T-cell (primary cell): ENCODE measurements around the gene RMRP. TPM values are rescaled to one million over a fixed set of nuclear protein-coding genes. Genes with fewer than 3 reads are reported as not detected.

Source experiments
- ATAC-seq, 4 experiments: fragments of 200-7000 bp in 3 of 4; fragments of 150-1000 bp in 1 of 4; cut with Tn5 transposase; replicated peaks in 1 of 4; 1 replicate in 3 of 4; 2 replicates in 1 of 4; pipeline ENCODE4 v1.10.0; 2021; ENCODE audit warnings: moderate library complexity in 3 of 4, mild to moderate bottlenecking in 2 of 4, moderate number of reproducible peaks in 1 of 4
- CTCF ChIA-PET, 2 donors: fragments of 300-600 bp; sonication (Branson Sonifier 250); formaldehyde crosslinking; loops; one replicate each; lab custom pipeline; 2022; ENCODE audit warnings: antibody characterized with exemption in 2 of 2; lab: Charles Lee
- POLR2A ChIA-PET, 2 donors: fragments of 300-600 bp; sonication (Branson Sonifier 250); formaldehyde crosslinking; loops; one replicate each; lab custom pipeline; 2022; ENCODE audit warnings: antibody characterized with exemption in 2 of 2; lab: Charles Lee
- DNase-seq, 35 experiments: peaks; one replicate each; pipeline versions ENCODE4 v3.0.0 to v3.0.0-alpha.2; 2013 to 2023
- H3K27ac ChIP-seq: one replicate; pipeline ENCODE4 v1.5.1; 2013; ENCODE audit warnings: low read length
- H3K27me3 ChIP-seq, 2 experiments: replicated peaks in 1 of 2; 1 replicate in 1 of 2; 2 replicates in 1 of 2; pipeline versions ENCODE4 v1.6.1 to v1.7.0; 2013; ENCODE audit warnings: low read length in 1 of 2, mixed read lengths in 1 of 2; ENCODE audit not compliant: control insufficient read depth in 2 of 2, insufficient read depth in 2 of 2; ENCODE audit errors: extremely low read depth in 1 of 2
- H3K36me3 ChIP-seq, 2 donors: 1 replicate in 1 of 2; 2 replicates in 1 of 2; pipeline versions ENCODE4 v1.6.1 to v1.7.0; 2013; ENCODE audit warnings: low read length in 1 of 2; ENCODE audit not compliant: control insufficient read depth in 2 of 2, insufficient read depth in 1 of 2; ENCODE audit errors: extremely low read depth in 1 of 2
- H3K4me1 ChIP-seq, 2 experiments: 1 replicate in 1 of 2; 2 replicates in 1 of 2; pipeline versions ENCODE4 v1.6.1 to v1.7.0; 2013; ENCODE audit warnings: low read length in 2 of 2, mixed read lengths in 1 of 2; ENCODE audit not compliant: insufficient read depth in 2 of 2, control insufficient read depth in 1 of 2; ENCODE audit errors: extremely low read depth in 1 of 2
- H3K4me3 ChIP-seq, 2 donors: 1 replicate in 1 of 2; 2 replicates in 1 of 2; pipeline versions ENCODE4 v1.5.1 to v1.7.0; 2013; ENCODE audit warnings: mild to moderate bottlenecking in 2 of 2, low read length in 1 of 2, moderate library complexity in 1 of 2; ENCODE audit not compliant: control insufficient read depth in 1 of 2; ENCODE audit errors: extremely low read depth in 1 of 2
- H3K9me3 ChIP-seq: 2 replicates; pipeline ENCODE4 v1.7.0; 2013
- H3K27ac Mint-ChIP-seq, 2 donors: one replicate each; pipeline ENCODE4 v1.8.0; 2020 to 2021; ENCODE audit warnings: mild to moderate bottlenecking in 2 of 2, mixed read lengths in 2 of 2
- H3K27me3 Mint-ChIP-seq, 2 donors: one replicate each; pipeline ENCODE4 v1.8.0; 2021 to 2022; ENCODE audit warnings: mixed read lengths in 2 of 2
- H3K36me3 Mint-ChIP-seq: one replicate; pipeline ENCODE4 v1.8.0; 2021; ENCODE audit warnings: mixed read lengths
- H3K4me1 Mint-ChIP-seq, 3 donors: one replicate each; pipeline ENCODE4 v1.8.0; 2020 to 2022; ENCODE audit warnings: mixed read lengths in 3 of 3, mild to moderate bottlenecking in 1 of 3
- H3K4me3 Mint-ChIP-seq, 3 donors: one replicate each; pipeline ENCODE4 v1.8.0; 2020 to 2022; ENCODE audit warnings: mild to moderate bottlenecking in 3 of 3, mixed read lengths in 3 of 3, moderate library complexity in 3 of 3
- H3K9me3 Mint-ChIP-seq, 3 donors: one replicate each; pipeline ENCODE4 v1.8.0; 2020 to 2022; ENCODE audit warnings: mixed read lengths in 3 of 3
- WGBS: methylation state at CpG from one replicate; pipeline ENCODE4 v1.1.5; 2013; ENCODE audit warnings: missing lambda C conversion rate; ENCODE audit not compliant: insufficient coverage; 5-methylcytosine and 5-hydroxymethylcytosine counted together
- total RNA-seq, 35 experiments: library from RNA in 6 of 35; stranded (reverse) in 6 of 35; fragments of 120-200 nt in 1 of 35; gene quantifications; one replicate each; pipeline versions ENCODE4 v1.2.1 to v1.2.4 and lab custom pipeline; 2013 to 2026

RMRP gene
- total RNA-seq, 5 donors from 2014 or later (not counting 1 experiment from before 2014, with no cell fraction given): 10,537 to 37,987 (median 30,491) TPM

DNA sequence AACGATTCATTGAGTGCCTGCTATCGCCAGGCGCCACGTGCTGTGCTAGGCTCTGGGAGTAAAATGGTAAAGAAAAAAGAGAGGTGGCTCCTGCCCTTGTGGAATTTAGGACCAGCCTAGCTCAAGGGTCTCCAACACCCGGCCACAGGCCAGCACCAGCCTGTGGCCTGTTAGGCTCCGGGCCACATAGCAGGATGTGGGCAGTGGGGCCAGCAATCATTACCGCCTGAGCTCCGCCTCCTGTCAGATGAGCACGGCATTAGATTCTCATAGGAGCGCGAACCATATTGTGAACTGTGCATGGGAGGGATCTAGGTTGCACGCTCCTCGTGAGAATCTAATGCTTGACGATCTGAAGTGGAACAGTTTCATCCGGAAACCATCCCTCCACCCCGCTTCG, 1.5 kb downstream of the RMRP start:
- Mint-ChIP-seq H3K27ac (peak overlapping the region; percentile 96 to 99), H3K27me3 (peaks cover 4 to 5% of the 10 kb centered on the region in 2 donors), H3K9me3 (no peaks in the 10 kb centered on the region), H3K4me1 (peaks cover 60 to 75% (median 66%) of the 10 kb centered on the region in 3 donors), H3K4me3 (peak overlapping the region; percentile 15 to 93 (median 89)), H3K36me3 (peaks cover 20% of the 10 kb centered on the region)
- peak in 1 of 35 experiments; percentile 34 for DNase-seq
- no peak for ATAC-seq
- H3K27me3 ChIP-seq: no peaks in the 10 kb centered on the region
- peaks cover 0 to 14% of the 10 kb centered on the region in 2 donors for H3K36me3 ChIP-seq
- ChIA-PET CTCF (interaction anchor here (0.6 to 7.1 kb wide), 8 partner anchors 9 to 93 kb away, joined by 4 to 122 read pairs (median 10); no protein-coding TSS in a partner anchor), POLR2A (interaction anchor here (0.5 to 1.5 kb wide), 4 partner anchors 9 to 85 kb away, joined by 3 to 5 read pairs (median 4); no protein-coding TSS in a partner anchor)
- H3K27ac ChIP-seq: peak overlapping the region; percentile 99
- 88% methylated on average over 10 of the region's 17 CpGs for WGBS
- no peaks in the 10 kb centered on the region for H3K9me3 ChIP-seq
- H3K4me3 ChIP-seq: no peak overlapping the region
- peaks cover 20 to 67% of the 10 kb centered on the region in 2 experiments for H3K4me1 ChIP-seq

GRCh38 chr9:35653611-35654010, 4.2 kb downstream of the RMRP start:
- ChIA-PET CTCF (no interaction called here), POLR2A (interaction anchor here in 1 of 2 donors (0.6 kb wide), 2 partner anchors 701 to 943 kb away, joined by 3 to 4 read pairs; no protein-coding TSS in a partner anchor)
- Histone ChIP-seq H3K4me1 (peaks cover 14 to 63% of the 10 kb centered on the region in 2 experiments), H3K9me3 (no peaks in the 10 kb centered on the region), H3K27ac (no peak overlapping the region), H3K36me3 (no peaks in the 10 kb centered on the region), H3K27me3 (no peaks in the 10 kb centered on the region), H3K4me3 (no peak overlapping the region)
- Mint-ChIP-seq H3K27me3 (peaks cover 4 to 5% of the 10 kb centered on the region in 2 donors), H3K4me1 (peaks cover 51 to 71% (median 53%) of the 10 kb centered on the region in 3 donors), H3K9me3 (no peaks in the 10 kb centered on the region), H3K36me3 (peaks cover 3% of the 10 kb centered on the region), H3K4me3 (no peak overlapping the region), H3K27ac (peak overlapping the region; percentile 63 to 77)
- no peak for DNase-seq
- WGBS: no CpG with 5 or more reads among the region's 2 CpGs
- ATAC-seq: no peak

- H3K4me1 Mint-ChIP-seq: peaks cover 55 to 77% (median 60%) of the 10 kb centered on the region in 3 donors
- POLR2A ChIA-PET: no interaction called here
- CTCF ChIA-PET: no interaction called here
Observed at GRCh38 chr9:35652829-35653209, 5.0 kb downstream of the RMRP start.

GRCh38 chr9:35651956-35652828, 5.6 kb downstream of the RMRP start:
- CTCF ChIA-PET: no interaction called here
- Mint-ChIP-seq H3K36me3 (no peaks in the 10 kb centered on the region), H3K27ac (peak overlapping the region; percentile 88 to 99), H3K27me3 (no peaks in the 10 kb centered on the region), H3K4me1 (peaks cover 55 to 77% (median 60%) of the 10 kb centered on the region in 3 donors), H3K4me3 (peak overlapping the region; percentile 49 to 88 (median 85)), H3K9me3 (no peaks in the 10 kb centered on the region)
- DNase-seq (no peak), ATAC-seq (no peak)
- Histone ChIP-seq H3K9me3 (no peaks in the 10 kb centered on the region), H3K4me1 (peaks cover 26 to 69% of the 10 kb centered on the region in 2 experiments), H3K27me3 (no peaks in the 10 kb centered on the region), H3K27ac (peak overlapping the region; percentile 46), H3K4me3 (no peak overlapping the region), H3K36me3 (no peaks in the 10 kb centered on the region)
- WGBS: 86% methylated on average over 1 of the region's 7 CpGs
- POLR2A ChIA-PET: no interaction called here

More at GRCh38 chr9:35652829-35653209, 5.0 kb downstream of the RMRP start:
- no peaks in the 10 kb centered on the region for H3K9me3 Mint-ChIP-seq
- peak overlapping the region; percentile 63 to 88 for H3K27ac Mint-ChIP-seq
- Histone ChIP-seq H3K36me3 (no peaks in the 10 kb centered on the region), H3K27me3 (no peaks in the 10 kb centered on the region), H3K9me3 (no peaks in the 10 kb centered on the region), H3K4me3 (no peak overlapping the region), H3K4me1 (peaks cover 22 to 69% of the 10 kb centered on the region in 2 experiments), H3K27ac (peak overlapping the region; percentile 46)
- H3K36me3 Mint-ChIP-seq: peaks cover 1% of the 10 kb centered on the region
- peaks cover 1 to 3% of the 10 kb centered on the region in 2 donors for H3K27me3 Mint-ChIP-seq
- no peak for DNase-seq
- no peak for ATAC-seq
- WGBS: no CpG with 5 or more reads among the region's 8 CpGs
- no peak overlapping the region for H3K4me3 Mint-ChIP-seq

GRCh38 chr9:35650341-35651158, 7.3 kb downstream of the RMRP start, which contains the start of gene SIT1:
Gene SIT1 (minus strand): TSS chr9:35650931. CDS start chr9:35650853, 78 bp downstream.
- CTCF ChIA-PET: interaction anchor here (0.5 to 6.3 kb wide), 6 partner anchors 9 to 1638 kb away, joined by 3 to 122 read pairs (median 4); partner anchors contain the start of genes CCDC107 (in 1 of the 2) and RMRP (in 1 of the 2)
- 0% methylated on average over 3 of the region's 22 CpGs for WGBS
- ATAC-seq (no peak), DNase-seq (peak in 5 of 35 experiments; percentile 26 to 57 (median 45))
- Histone ChIP-seq H3K4me3 (peak within 1 kb of the TSS; percentile 72 to 91), H3K36me3 (no peaks in the 10 kb centered on the region), H3K4me1 (peaks cover 26 to 71% of the 10 kb centered on the region in 2 experiments), H3K27me3 (no peaks in the 10 kb centered on the region), H3K27ac (peak within 1 kb of the TSS; percentile 79), H3K9me3 (no peaks in the 10 kb centered on the region)
- Mint-ChIP-seq H3K4me1 (peaks cover 40 to 77% (median 56%) of the 10 kb centered on the region in 3 donors), H3K27me3 (no peaks in the 10 kb centered on the region), H3K27ac (peak within 1 kb of the TSS; percentile 88 to 99), H3K4me3 (peak within 1 kb of the TSS; percentile 85 to 92 (median 88)), H3K9me3 (no peaks in the 10 kb centered on the region), H3K36me3 (no peaks in the 10 kb centered on the region)
- POLR2A ChIA-PET: interaction anchor here in 1 of 2 donors (0.5 kb wide), 1 partner anchor 568 kb away, joined by 3 read pairs; no protein-coding TSS in a partner anchor
